GM12891 (cell line): ENCODE data around the gene GBA3.

Source experiments
- POLR2A ChIP-seq: IDR thresholded peaks from 2 replicates; pipeline ENCODE4 v1.6.1; 2011; ENCODE audit warnings: low read depth, low read length, control low read depth
- POLR2AphosphoS5 ChIP-seq: IDR thresholded peaks from 2 replicates; pipeline ENCODE4 v1.6.1; 2011; ENCODE audit warnings: low read depth, low read length, control low read depth
- TAF1 ChIP-seq: IDR thresholded peaks from 2 replicates; pipeline ENCODE4 v1.6.1; 2011; ENCODE audit warnings: low read depth, low read length, control low read depth

DNA sequence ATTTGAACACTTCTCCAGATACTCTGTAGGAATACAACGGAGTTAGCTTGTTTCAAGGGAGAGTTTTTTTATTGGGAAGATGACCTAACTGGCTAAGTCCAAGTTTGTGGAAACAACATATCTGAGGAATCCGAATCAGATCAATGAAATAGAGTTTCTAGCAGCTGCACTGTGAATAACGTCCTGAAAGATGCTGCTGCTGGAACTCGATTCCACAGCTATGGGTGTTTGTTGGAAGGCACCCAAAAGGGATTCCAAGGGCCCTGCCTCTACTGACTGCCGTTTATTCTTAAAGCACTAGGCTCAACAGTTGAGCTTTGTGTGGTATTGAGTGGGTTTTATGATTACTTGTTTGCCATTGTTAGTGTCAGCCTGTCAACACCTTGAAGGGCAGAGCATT, 6.6 kb upstream of the GBA3 start:
- no peak for TF ChIP-seq POLR2A
- TF ChIP-seq POLR2AphosphoS5: no peak
- TF ChIP-seq TAF1: no peak
